ENCODE results near the gene RGL1. TPM values are rescaled to one million over a fixed set of nuclear protein-coding genes. Genes with fewer than 3 reads are reported as not detected.
A peak's percentile ranks its signal among the peaks of the same experiment; 100 is the strongest.

RGL1 gene
- total and polyA plus RNA-seq, 2 donors (not counting 3 experiments of a cell fraction or from before 2014, with no cell fraction given), result 19.8 to 35.3 TPM

DNA sequence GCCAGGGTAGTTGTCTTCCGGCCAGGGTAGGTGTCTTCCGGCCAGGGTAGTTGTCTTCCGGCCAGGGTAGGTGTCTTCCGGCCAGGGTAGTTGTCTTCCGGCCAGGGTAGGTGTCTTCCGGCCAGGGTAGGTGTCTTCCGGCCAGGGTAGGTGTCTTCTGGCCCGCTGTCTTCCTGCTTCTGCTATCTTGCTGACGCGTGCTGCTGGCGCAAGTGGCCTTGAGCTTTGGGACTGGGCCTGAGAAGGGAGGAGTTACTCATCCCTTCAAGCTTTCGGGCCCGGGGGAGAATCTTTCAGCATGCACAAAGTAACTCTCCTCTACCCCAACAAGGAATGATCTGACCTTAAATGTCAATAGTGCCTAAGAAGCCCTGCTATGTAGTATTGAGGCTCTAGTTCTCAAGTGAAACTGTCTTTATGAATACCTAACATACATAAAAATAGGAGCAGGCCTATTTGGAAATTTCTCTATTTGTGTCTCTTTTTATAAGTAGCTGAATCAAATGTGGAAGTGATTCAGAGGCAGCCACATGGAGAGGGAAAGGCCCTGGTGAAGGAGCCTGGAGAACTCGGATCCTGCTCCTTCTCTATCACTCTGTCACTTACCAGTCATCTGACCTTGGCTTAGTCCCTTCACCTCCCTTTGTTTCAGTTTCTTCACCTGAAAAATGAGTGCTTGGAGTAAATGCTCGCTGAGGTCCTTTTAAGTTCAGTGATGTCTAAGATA lies 65.6 kb downstream of the RGL1 start:
- Histone ChIP-seq H2AFZ (ENCODE audit: low read depth, low read length) (no peak overlapping the region), H4K20me1 (replicated peaks; ENCODE audit: control insufficient read depth, extremely low read depth, insufficient read depth, low read length) (no peaks in the 10 kb centered on the region), H3K9me1 (replicated peaks; ENCODE audit: control insufficient read depth, extremely low read depth, insufficient read depth, low read length) (no peaks in the 10 kb centered on the region), H3K4me2 (ENCODE audit: insufficient read depth, low read length) (peak overlapping the region; percentile 89), H3K4me3 (replicated peaks in 1 of 3; ENCODE audit: insufficient read depth in 1 of 3, low read depth in 1 of 3, low read length in 3 of 3) (peak overlapping the region in 1 of 3 experiments; percentile 15), H3K4me1 (ENCODE audit: control insufficient read depth, extremely low read depth, insufficient read depth, low read length) (peaks cover 58% of the 10 kb centered on the region), H3K9me3 (replicated peaks; ENCODE audit: control insufficient read depth, insufficient read depth, low read length) (no peaks in the 10 kb centered on the region), H3K9ac (replicated peaks; ENCODE audit: extremely low read depth, insufficient read depth, low read length) (peak overlapping the region; percentile 80), H3K27me3 (ENCODE audit: control insufficient read depth in 2 of 2, insufficient read depth in 2 of 2, low read length in 2 of 2) (no peaks in the 10 kb centered on the region), H3K36me3 (ENCODE audit: control insufficient read depth in 2 of 2, extremely low read depth in 1 of 2, insufficient read depth in 2 of 2, low read length in 2 of 2) (peaks cover 0 to 3% of the 10 kb centered on the region in 2 experiments), H3K27ac (ENCODE audit: insufficient read depth, low read depth, low read length) (peak overlapping the region; percentile 99), H3K79me2 (ENCODE audit: control insufficient read depth, insufficient read depth, low read length) (peaks cover 2% of the 10 kb centered on the region)
- ChIA-PET POLR2A (no interaction called here), CTCF (interaction anchor here (0.8 to 1.7 kb wide), 12 partner anchors 11 to 215 kb away, joined by 3 to 8 read pairs (median 4); partner anchors contain the start of gene RGL1)
- no peak for TF ChIP-seq POLR2A (IDR thresholded peaks at IDR 0.05; ENCODE audit: low read depth, low read length)
- no peak for TF ChIP-seq EZH2 (IDR thresholded peaks at IDR 0.05; ENCODE audit: borderline replicate concordance, low read depth, low read length, severe bottlenecking)
- TF ChIP-seq, protein P1, sequence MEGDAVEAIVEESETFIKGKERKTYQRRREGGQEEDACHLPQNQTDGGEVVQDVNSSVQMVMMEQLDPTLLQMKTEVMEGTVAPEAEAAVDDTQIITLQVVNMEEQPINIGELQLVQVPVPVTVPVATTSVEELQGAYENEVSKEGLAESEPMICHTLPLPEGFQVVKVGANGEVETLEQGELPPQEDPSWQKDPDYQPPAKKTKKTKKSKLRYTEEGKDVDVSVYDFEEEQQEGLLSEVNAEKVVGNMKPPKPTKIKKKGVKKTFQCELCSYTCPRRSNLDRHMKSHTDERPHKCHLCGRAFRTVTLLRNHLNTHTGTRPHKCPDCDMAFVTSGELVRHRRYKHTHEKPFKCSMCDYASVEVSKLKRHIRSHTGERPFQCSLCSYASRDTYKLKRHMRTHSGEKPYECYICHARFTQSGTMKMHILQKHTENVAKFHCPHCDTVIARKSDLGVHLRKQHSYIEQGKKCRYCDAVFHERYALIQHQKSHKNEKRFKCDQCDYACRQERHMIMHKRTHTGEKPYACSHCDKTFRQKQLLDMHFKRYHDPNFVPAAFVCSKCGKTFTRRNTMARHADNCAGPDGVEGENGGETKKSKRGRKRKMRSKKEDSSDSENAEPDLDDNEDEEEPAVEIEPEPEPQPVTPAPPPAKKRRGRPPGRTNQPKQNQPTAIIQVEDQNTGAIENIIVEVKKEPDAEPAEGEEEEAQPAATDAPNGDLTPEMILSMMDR (IDR thresholded peaks at IDR 0.05; ENCODE audit: extremely low read depth in 1 of 2, insufficient read depth in 1 of 2, low read depth in 1 of 2, low read length in 2 of 2), result no peak
- TF ChIP-seq GATA2 (IDR thresholded peaks at IDR 0.05; ENCODE audit: insufficient read depth, insufficient read length, low read depth, low read length), result no peak
- no peak for TF ChIP-seq MYC (IDR thresholded peaks at IDR 0.05; ENCODE audit: low read depth, low read length)
- TF ChIP-seq POLR2AphosphoS5 (IDR thresholded peaks at IDR 0.05; ENCODE audit: insufficient read depth, low read depth, low read length), result no peak
- TF ChIP-seq, protein P2, sequence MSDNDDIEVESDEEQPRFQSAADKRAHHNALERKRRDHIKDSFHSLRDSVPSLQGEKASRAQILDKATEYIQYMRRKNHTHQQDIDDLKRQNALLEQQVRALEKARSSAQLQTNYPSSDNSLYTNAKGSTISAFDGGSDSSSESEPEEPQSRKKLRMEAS (IDR thresholded peaks at IDR 0.05; ENCODE audit: insufficient read depth, insufficient read length), result no peak
- no peak for TF ChIP-seq FOS (IDR thresholded peaks at IDR 0.05; ENCODE audit: borderline replicate concordance, insufficient read depth, low read length)
- TF ChIP-seq JUN (IDR thresholded peaks at IDR 0.05; ENCODE audit: borderline replicate concordance, insufficient read depth, insufficient read length, low read depth), result no peak
- intact Hi-C loops (cut with micrococcal nuclease) (loop anchor here (1.0 kb wide), 1 partner anchor 113 kb away; no protein-coding TSS in a partner anchor), dilution Hi-C loops (cut with MboI; ENCODE audit: extremely low pct_ligation_motif_present, low sequenced_read_pairs) (no loop called here)
- no peak for DNase-seq (ENCODE audit: low read depth, low spot score)
- BruUV-seq (replicated peaks), result TSS peak; percentile 50
- FAIRE-seq, result no peak

Measured in endothelial cell of umbilical vein (primary cell).